GDM1 (cell line): ENCODE data around the gene KCTD15.

ENCODE experiments used
- DNase-seq: peaks from one replicate; lab custom pipeline; 2025; lab: John Stamatoyannopoulos, UW

Gene KCTD15

GRCh38 chr19:33796164-33796875 is at the start of gene KCTD15:
KCTD15 (plus strand) TSS chr19:33796870; CDS start chr19:33800455, 3,585 bp downstream.
- DNase-seq, result peak; percentile 34

GRCh38 chr19:33747273-33747672 is 49.4 kb upstream of the KCTD15 start:
- no peak for DNase-seq

- no peak for DNase-seq
Measured at GRCh38 chr19:33748231-33748630, 48.4 kb upstream of the KCTD15 start.

- DNase-seq, result no peak
Measured at GRCh38 chr19:33749016-33749415, 47.7 kb upstream of the KCTD15 start.

- DNase-seq, result no peak
Measured at GRCh38 chr19:33749619-33750175, 47.0 kb upstream of the KCTD15 start.

GRCh38 chr19:33750587-33751435 is 45.9 kb upstream of the KCTD15 start:
- no peak for DNase-seq

GRCh38 chr19:33751436-33751770 is 45.3 kb upstream of the KCTD15 start:
- DNase-seq, result no peak

GRCh38 chr19:33752018-33752800 is 44.5 kb upstream of the KCTD15 start:
- DNase-seq, result no peak

GRCh38 chr19:33752945-33753344 is 43.7 kb upstream of the KCTD15 start:
- no peak for DNase-seq

GRCh38 chr19:33754361-33754760 is 42.3 kb upstream of the KCTD15 start:
- DNase-seq, result no peak

GRCh38 chr19:33755099-33756035 is 41.3 kb upstream of the KCTD15 start:
- DNase-seq, result no peak

GRCh38 chr19:33756177-33756576 is 40.5 kb upstream of the KCTD15 start:
- DNase-seq, result no peak

GRCh38 chr19:33758541-33759013 is 38.1 kb upstream of the KCTD15 start:
- no peak for DNase-seq

GRCh38 chr19:33759356-33759755 is 37.3 kb upstream of the KCTD15 start:
- no peak for DNase-seq

GRCh38 chr19:33763633-33764371 is 32.9 kb upstream of the KCTD15 start:
- DNase-seq, result no peak

- DNase-seq, result no peak
Measured at GRCh38 chr19:33766623-33767022, 30.0 kb upstream of the KCTD15 start.

GRCh38 chr19:33767898-33768413 is 28.7 kb upstream of the KCTD15 start:
- no peak for DNase-seq

GRCh38 chr19:33769208-33769607 is 27.5 kb upstream of the KCTD15 start:
- no peak for DNase-seq

- DNase-seq, result no peak
Measured at GRCh38 chr19:33770107-33770506, 26.6 kb upstream of the KCTD15 start.
